GM12874 (cell line): ENCODE measurements around the gene HCFC1.

ENCODE experiments used
- CTCF ChIP-seq: IDR thresholded peaks from 2 replicates; pipeline ENCODE4 v1.5.1; 2011; ENCODE audit warnings: low read depth, mild to moderate bottlenecking, control low read depth, low read length, moderate library complexity; ENCODE audit not compliant: insufficient read depth

The HCFC1 gene

DNA sequence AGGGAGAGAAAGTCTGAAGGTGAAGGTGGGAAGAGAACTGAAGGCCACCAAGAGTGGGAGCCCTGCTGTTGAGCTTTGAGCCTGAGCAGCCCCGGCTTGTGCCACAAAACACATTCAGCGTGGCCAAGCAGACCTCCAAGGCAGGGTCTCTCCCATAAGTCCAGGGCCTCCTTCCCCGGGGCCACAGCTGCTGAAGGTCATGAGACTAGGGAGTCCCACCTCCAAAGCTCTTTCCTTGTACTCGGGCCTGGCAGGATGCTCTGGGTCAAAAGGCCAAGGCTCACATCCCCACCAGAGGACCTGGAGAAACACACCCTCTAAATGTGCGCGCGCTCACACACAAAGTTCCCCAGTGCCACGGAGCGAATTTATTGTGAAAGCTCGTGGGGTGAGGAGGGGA is 42.0 kb downstream of the HCFC1 start:
- TF ChIP-seq CTCF = no peak

DNA sequence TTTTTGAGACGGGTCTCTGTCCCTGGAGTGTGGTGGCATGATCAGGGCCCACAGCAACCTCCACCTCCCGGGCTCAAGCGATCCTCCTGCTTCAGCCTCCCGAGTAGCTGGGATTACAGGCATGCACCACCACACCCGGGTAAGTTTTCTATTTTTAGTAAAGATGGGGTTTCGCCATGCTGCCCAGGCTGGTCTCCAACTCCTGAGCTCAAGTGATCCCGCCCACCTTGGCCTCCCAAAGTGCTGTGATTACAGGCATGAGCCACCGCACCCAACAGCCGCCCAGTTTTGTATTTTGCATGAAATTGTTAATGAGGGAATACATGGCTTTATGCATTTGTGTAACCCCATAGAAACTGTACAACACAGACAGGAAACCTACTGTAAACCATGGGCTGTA is 42.8 kb downstream of the HCFC1 start:
- no peak for TF ChIP-seq CTCF

- TF ChIP-seq CTCF = no peak
Measured at GRCh38 chrX:153927922-153928760, 43.5 kb downstream of the HCFC1 start.

- no peak for TF ChIP-seq CTCF
Measured at GRCh38 chrX:153927672-153927921, 44.0 kb downstream of the HCFC1 start.

DNA sequence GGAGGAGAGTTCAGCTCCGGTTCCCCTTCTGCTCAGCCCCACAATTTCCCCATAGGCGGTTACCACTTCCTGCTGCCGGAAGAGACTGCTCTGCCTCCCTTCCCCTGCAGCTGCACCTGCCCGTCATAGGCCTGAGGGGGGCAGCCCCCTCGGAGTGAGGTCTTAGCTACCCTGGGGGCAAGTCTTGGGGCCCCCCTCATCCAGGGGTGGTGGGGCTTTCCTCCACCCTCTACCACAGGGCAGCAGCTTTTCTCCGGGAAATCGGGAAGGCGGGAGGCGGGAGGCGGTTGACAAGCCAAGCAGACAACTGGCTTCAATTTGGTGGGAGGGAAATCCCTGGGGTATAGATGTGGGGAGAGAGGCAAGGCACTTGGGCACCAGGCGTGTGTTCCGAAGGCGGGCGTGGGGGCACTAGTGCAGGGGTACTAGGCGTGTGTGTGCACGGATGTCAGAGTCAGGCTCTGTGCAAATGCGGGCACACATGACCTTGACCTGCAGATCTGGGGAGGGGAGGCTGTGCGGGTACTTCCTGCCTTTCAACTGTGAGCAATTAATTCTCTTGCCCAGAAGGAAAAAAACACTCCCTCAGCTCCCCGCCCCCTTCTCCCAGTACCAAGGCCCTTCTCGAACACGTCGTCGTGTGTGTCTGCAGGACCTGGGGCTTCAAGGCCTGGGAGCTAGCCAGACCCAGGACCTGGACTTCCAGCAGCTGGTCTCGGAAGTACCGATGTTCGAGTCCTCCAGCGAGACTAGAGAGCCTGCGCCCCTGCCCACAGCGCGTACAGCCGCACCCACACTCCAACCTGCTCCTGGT is 44.6 kb downstream of the HCFC1 start:
- TF ChIP-seq CTCF = 0 out of 2 replicates have a peak, but pooled peaks have one; percentile 1

DNA sequence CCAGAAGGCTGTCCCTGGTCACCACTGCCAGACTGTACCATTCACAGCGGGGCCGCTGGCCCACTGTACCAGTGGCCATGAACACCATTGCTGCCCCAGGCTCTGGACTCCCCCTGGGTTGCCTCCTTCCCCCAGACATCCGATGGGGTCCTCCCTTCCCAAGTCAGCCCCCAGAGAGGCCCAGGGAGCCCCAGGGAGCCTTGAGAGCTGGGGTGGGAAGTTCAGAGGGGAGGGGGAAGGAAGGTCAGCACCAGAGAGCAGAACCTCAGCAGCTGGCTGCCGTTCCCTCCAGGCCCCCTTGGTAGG is 45.1 kb downstream of the HCFC1 start:
- no peak for TF ChIP-seq CTCF

DNA sequence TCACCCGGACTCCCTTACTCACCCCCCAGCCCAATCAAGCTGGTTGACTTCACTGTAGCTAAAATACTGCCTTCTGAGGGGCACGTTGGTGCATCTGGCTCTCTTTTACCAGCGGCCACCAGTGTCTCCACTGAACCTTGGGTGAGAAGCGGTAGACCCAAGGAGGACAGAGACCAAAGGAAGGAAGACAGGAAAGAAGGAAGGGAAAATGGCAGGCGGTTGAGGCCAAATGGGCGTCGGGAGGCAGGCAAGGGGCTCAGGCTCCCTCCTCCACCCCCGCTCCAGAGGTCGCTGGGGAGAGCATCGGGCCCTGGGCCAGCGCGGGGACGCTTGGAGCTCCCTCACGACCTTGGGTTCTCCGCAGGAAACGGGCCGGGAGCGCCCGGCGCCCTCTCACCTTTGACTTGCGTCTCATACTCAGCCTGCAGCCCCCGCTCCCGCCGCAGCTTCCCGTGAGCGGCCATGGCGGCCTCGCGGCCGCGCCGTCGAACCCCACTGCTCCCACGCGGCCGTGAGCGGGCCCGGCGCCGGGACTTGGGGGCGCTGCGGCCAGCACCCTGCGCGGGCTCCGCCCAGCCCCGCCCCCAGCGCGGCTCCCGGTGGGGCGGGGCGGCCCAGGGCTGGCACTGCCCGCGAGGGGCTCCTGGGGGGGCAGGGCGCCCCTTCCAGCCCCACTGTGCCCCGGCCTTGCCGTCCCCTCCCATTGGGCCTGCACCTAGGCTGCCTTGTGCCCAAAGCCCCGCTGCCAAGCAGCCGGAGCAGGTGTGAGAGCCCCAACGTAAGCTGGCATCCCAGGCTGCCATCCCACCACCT is 45.7 kb downstream of the HCFC1 start, which contains the start of gene ARHGAP4:
Gene ARHGAP4 (minus strand): TSS at position 526 of the 813 bp plus-strand sequence. CDS start 62 bp downstream, at position 464.
- TF ChIP-seq CTCF = no peak
